Ramos (cell line): ENCODE data around the gene POLN.
"Not testable (repeated sequence)": the region's sequence is repeated elsewhere in the genome, so short reads cannot be mapped to it uniquely, and the experiment has no call there.

Experiments
- in situ Hi-C: fragments of 300-500 bp; cut with MboI; formaldehyde crosslinking; loops from one replicate; pipeline ENCODE4 v1.14.3; 2022; ENCODE audit warnings: low sequenced_read_pairs; ENCODE audit not compliant: unreplicated experiment

POLN gene

DNA sequence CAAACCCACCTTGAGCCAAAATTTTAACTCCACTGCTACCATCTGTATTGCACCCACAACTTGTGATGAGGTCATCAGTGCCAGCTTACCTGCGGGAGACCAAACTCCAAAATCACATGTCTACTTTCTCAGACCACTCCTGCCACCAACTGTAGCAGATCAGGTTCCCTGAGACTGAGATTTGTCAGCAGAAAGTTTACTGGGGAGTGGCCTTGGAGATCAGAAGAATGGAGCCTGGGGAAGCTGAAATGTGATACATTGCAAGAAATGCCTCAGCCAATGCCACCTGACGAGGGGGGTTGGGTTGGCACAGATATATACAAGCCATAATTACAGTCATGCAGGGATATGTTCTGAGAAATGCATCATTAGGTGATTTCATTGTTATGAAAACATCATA is 19.1 kb downstream of the POLN start:
- in situ Hi-C loops = loop anchor here (10.0 kb wide), 1 partner anchor 132 kb away; no protein-coding TSS in a partner anchor

DNA sequence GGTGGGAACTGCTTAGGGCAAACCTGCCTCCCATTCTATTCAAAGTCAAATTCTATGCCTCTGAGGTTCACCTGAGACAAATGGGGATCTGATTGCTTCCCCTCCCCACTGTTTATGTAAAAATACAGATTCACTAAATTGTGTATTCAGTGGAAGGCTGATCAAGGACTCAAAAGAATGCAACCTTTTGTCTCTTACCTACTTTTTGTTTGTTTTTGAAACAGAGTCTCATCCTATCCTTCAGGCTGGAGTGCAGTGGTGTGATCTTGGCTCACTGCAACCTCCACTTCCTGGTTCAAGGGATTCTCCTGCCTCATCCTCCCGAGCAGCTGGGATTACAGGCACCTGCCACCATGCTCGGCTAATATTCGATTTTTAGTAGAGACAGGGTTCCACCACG is 20.5 kb downstream of the POLN start:
- in situ Hi-C loops = loop anchor here (10.0 kb wide), 1 partner anchor 133 kb away; no protein-coding TSS in a partner anchor

DNA sequence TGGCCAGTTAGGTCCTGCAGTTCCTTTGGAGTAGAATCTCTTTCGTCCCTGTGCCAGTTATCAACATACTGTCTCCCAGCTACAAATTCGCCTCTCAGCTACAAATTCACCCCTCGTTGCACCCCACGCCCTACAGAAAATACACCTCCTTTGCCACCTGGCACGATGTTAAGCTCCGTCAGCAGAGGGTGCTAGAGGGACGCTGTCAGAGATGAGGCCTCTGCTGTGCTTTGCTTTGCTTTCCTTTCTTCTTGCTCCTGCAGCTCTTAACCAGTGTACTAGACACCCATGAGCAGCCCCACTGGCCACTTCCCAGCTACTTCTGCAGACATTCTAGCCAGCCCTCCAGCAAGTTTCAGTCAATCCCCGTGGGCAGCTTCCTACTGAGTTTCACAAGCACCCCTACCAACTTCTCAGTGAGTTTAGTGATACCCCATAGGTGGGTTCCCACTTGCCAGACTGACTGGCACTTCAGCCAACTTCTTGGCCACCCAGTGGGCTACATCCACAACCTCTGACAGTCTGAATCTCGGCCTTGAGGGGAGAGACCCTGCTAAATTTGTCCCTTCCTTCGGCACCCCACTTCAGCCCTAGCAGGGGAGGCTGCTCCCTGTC is 21.8 kb downstream of the POLN start:
- in situ Hi-C loops = loop anchor here (10.0 kb wide), 1 partner anchor 135 kb away; no protein-coding TSS in a partner anchor

DNA sequence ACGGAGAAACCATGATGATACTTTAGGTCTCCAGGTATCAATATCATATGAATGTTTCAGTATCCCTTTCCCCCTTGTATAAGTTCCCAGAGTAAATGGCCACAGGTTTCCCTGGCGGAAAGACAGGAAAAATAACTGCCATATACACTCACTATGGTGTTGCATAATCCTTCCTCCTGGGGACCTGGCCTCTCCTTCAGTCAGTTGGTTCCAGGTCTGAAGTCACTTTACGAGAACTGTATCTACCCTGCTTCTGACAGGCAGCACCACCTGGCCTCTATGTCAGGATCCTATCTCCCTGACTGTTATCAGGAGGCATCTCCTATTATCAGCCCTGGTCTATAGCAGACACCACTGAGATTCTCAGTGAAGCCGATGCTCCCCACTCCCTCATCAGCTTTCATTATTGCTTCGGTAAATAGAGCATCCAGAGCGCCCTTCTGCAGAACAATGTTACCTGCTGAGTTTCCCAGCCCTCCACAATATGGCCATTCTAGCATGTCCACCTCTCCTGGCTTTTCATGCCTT is 22.6 kb downstream of the POLN start:
- in situ Hi-C loops = no loop called here

DNA sequence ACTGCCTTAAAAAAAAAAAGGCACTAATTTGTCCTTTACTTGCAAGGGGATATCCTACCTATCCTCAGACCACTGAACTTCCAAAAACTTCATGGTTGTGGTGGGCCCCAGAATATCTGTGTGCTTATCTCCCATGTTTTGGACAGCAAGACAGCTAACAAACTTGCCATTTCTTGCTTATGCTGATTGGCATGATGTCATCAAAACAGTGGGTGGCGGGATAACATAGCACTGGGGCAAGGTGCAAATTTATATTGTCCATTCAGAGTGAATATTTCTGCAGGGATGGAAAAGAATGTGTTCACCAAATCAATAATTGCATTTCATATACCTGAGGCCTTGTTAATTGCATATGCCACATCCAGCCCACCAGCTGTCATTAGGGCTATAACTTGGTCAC is 23.5 kb downstream of the POLN start:
- in situ Hi-C loops = no loop called here

DNA sequence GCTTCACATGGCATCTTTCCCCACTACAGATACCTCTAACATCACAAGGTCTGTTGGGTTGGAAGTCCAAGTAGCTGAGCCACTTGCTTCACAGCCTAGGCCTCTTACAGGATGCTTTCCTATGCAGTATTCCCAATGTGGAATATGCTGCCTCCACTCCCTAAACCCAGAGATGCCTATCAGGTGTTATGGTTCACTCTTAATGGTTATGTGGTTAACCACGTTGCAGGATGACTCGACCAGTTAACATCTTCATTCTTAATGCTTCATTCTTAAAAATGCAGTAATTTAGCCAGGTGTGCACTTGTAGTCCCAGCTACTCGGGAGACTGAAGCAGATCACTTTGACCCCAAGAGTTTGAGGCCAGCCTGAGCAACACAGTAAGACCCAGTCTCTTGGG is 24.2 kb downstream of the POLN start:
- in situ Hi-C loops = no loop called here

DNA sequence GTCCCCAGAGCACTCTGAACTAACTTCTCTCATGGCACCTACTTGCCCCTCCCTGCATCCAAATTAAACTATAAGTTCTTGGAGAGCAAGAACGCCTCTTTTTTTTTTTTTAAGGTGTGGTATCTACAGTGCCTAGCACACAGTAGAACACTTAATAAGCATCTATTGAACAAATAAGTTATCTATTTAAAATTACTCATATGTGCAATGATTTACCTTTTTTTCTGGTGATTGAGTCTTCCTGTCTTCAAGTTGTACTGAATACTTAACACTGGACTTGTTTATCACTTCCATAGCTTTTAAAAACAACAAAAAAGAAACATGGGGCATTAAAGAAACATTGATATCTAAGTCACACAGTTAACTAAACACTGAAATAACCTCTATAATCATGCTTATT is 29.1 kb downstream of the POLN start:
- in situ Hi-C loops = no loop called here

DNA sequence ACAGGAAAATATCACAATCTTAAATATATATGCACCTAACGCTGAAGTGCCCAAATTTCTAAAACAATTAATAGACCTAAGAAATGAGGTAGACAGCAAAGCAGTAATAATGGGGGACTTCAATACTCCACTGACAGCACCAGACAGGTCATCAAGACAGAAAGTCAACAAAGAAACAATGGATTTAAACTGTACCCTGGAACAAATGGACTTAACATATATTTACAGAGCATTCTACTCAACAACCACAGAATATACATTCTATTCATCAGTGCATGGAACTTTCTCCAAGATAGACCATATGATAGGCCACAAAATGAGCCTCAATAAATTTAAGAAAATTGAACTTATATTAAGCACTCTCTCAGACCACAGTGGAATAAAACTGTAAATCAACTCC is 39.1 kb downstream of the POLN start:
- in situ Hi-C loops = not testable (repeated sequence)

DNA sequence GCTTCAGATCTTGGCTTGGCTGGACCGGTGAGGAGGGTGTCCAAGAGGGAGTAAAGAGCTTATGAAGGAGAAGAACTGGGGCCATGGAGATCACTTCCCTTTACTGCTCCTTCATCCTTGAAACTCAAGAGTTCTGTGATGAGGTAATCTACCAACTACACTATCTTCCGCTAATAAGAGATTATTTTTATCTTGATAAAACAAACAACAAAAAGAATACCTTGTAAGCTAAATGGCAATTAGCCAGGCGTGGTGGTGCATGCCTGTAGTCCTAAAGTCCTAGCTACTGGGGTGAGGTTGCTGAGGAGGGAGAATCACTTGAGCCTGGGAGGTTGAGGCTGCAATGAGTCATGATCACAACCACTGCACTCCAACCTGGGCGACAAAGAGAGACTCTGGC is 47.4 kb downstream of the POLN start:
- in situ Hi-C loops = loop anchor here (25.0 kb wide), 1 partner anchor 407 kb away; the partner anchor contains the start of gene FGFR3

DNA sequence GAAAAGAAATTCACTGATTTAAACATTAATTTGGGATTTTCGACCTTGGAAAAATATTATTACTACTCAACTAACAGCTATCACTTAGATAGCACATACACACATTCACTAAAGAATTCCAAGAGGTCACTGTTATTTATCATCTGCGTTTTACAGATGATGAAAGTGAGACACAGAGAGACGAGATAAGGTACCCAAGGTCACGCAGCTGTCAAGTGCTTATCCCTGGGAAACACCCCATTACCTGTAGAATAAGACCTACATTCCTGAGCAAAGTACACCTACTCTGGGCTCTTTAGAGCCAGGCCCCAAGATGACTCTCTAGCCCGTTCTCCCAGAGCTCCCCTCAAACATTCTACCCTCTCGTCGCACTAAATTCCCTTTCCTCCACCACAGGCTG is 48.6 kb downstream of the POLN start:
- in situ Hi-C loops = loop anchor here (25.0 kb wide), 1 partner anchor 406 kb away; the partner anchor contains the start of gene FGFR3

DNA sequence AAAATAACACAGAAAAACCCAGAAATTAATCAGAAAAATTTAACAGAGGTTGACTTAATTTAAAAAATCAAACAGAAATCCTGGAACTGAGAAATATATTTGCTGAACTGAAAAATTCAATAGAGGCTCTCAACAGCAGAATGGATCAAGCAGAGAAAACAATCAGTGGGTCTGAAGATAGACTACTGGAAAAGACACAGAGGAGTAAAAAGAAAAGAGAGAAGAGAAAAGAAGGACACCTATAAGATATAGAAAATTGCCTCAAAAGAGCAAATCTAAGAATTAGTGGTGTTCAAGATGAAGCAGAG is 55.1 kb downstream of the POLN start:
- in situ Hi-C loops = loop anchor here (25.0 kb wide), 1 partner anchor 400 kb away; the partner anchor contains the start of gene FGFR3

DNA sequence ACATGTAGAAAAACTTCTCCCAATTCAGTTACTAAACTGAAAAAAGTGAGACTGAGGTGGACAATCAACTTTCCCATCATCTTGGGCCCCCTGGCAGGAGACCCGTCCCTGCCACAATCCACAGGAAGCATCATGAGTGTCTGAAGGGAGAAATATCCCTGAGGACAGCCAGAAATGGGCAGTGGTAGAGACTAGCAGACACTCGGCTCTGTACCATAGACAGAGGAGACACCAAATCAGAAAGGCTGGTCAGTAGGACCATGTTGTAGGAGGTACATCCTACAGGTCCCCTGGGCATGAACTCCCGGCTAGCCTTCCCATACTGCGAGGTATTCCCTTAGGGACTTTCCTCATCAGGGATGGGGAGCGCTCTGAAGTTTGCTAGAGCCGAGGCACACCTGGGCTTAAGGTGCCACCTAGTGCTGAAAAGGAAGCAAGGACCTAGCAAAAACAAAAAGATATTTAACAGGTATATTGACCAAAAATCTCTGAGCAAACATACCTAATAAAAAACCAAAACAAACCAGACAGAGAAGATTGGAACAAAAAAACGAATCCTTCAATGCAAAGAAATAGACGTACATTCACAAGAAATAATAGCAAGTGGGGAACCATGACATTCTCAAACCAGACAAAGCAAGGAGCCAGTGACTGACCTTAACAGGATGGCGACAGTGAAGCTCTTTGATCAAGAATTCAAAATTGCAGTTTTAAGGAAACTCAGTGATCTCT is 55.6 kb downstream of the POLN start:
- in situ Hi-C loops = loop anchor here (25.0 kb wide), 1 partner anchor 399 kb away; the partner anchor contains the start of gene FGFR3

DNA sequence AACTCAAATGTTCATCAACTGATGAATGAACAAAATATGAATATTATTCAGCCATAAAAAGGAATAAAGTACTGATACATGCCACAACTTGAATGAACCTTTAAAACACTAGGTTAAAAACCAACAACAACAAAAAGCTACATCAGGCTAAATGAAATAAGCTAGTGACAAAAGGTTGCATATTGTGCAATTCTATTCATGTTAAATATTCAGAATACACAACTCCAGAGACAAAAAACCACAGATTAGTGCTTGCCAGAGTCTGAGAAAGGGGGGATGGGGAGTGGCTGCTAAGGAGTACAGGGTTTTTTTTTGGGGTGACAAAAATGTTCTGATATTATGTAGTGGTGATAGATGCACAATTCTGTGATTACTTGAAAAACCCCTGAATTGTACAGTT is 58.5 kb downstream of the POLN start:
- in situ Hi-C loops = loop anchor here (25.0 kb wide), 1 partner anchor 396 kb away; the partner anchor contains the start of gene FGFR3

DNA sequence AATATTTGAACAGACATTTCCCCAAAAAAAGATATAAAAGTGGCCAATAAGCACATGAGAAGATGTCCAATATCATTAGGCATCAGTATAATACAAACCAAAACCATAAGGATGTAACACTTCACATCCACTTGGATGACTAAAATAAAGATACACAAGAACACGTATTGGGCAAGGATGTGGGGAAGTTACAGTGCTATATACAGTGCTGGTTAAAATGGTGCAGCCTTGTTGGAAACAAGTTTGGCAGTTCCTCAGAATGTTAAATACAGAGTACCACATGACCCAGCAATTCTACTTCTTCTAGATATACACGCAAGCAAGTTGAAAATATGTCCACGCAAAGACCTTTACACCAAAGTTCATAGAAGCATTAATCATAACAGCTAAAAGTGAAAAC is 58.9 kb downstream of the POLN start:
- in situ Hi-C loops = loop anchor here (25.0 kb wide), 1 partner anchor 396 kb away; the partner anchor contains the start of gene FGFR3

DNA sequence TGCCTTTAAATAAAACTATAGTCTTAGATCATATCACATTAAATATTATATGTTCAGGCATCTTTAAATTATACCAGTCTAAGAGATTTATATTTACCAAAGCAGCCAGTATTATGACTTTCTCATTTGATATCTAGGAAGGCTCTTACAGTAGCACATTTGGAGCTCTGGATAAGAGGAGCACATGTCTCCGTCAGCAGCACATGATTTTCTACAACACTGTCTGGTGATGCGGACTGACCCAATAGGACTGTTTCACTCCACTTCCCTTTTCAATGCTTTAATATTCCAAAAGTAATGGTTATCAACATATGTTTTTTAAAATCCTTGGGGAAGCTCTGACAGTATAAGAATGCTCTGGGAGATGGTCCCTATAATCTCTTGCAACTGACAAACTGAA is 61.5 kb downstream of the POLN start:
- in situ Hi-C loops = loop anchor here (25.0 kb wide), 1 partner anchor 393 kb away; the partner anchor contains the start of gene FGFR3

DNA sequence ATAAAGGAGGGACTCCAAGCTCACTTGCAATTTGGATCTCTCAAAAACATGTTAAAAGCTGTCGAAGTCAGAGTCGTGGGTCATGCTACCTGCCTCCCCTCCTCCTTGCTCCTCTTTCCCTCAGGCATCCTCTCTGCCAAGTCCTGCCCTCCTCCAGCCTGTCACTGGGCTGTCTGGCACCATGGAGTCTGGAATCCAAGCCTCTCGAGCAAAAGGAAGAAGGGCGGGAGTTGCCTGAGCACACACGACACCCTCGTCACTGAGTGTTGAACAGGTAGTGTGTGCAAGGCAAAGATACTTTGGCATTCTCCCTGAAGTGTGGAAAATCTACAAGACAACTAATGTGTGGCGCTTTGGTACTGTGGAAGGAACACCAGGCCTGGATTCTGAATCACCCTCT is 62.2 kb downstream of the POLN start:
- in situ Hi-C loops = loop anchor here (25.0 kb wide), 1 partner anchor 392 kb away; the partner anchor contains the start of gene FGFR3

DNA sequence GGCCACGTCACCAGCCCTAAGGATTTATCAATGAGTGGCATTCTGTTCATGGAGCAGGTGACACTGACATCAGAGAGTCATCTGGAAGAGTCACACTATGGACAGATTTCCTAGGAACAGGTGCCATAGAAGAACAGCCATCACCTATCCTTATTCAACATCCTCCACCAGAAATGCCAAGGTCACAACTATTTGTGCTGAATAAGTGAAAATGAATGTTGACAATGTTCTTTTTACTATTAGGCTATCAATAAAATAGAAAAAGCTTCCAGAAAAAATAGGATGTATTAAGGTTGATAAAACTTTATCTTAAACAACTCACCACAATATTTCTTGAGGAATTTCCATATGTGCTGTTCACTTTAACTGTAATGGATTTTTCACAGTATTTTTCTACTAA is 62.9 kb downstream of the POLN start:
- in situ Hi-C loops = loop anchor here (25.0 kb wide), 1 partner anchor 392 kb away; the partner anchor contains the start of gene FGFR3

DNA sequence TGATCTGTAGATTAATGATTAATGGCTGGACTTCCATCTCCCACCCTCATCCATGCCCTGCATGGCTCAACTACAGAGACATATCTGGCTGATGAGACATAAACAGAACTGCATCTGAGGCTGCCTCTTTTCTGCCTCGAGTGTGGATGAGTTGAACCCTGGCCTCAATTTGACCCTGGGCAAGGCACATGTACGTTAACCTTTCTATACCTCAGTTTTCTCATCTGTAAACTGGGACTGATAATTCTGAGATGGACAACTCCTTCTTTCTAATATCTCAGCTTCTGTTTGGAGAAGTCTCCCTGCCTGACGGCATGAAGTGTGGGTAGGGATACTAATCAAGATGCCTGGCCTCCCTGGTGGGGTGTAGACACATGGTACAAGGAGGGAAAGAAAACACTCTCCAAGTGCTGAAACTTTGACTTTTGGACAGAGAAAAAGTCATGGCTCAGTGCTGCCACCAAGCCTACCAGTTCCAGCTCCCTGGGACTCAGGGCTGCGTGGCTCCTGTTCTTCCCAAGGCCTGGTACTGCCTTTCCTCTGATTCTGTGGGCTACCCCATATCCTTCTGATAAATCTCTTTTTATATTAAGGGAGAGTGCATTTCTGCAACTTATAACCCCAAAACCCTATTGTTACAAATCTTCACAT is 64.4 kb downstream of the POLN start:
- in situ Hi-C loops = loop anchor here (25.0 kb wide), 1 partner anchor 390 kb away; the partner anchor contains the start of gene FGFR3

DNA sequence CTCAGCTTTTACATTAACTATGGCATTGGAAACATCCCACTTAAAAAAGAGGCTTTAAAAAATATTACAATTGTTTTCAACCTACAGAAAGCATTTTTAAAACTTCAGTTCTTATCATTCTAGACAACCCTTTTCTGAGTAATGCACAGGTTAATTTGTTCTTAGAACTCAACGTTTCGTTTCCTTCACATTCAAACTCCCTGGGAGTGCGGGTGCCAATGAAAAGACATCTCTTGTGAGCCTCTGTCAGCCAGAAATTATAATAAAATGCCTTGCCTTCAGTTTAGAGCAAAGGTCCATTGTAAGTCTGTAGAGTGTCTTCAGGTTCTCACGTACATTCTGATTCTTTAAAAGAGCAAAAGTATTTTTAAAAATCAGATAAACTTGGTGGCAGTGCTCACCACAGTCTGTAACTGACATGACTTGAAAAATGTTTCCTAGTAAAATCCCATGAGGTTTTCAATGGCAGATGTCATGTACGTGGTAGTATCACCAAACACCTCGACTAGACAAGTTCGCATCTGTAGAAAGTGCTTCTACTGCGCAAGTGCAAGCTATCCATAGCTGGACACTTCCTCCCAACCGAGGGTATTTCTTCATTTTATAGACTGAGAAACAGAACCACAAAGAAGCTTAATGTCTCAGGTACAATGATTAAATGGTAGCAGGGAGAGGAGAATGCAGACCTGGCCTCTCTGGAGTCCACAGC is 65.8 kb downstream of the POLN start:
- in situ Hi-C loops = loop anchor here (25.0 kb wide), 1 partner anchor 389 kb away; the partner anchor contains the start of gene FGFR3

DNA sequence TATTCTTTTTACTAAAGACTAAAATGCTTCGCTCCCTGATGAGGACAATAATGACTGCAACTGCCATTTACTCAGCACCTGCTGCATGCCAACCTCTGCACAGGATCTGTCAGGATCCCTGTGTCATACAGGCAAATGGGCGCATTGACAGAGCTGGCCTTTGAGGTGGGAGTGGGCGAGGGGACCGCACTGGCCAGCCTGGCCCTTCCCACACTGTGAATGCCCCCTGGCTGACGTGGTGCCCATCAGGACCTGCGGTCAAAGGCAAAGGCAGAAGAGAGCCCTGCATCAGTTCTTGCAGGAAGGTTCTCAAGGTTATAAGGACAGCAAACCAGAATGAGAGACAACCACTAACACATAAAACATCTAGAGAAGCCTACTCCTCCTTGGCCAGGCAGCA is 67.9 kb downstream of the POLN start:
- in situ Hi-C loops = no loop called here
